Naive B cell (primary cell): ENCODE results near the gene ERC2. TPM values are rescaled to one million over a fixed set of nuclear protein-coding genes. Genes with fewer than 3 reads are reported as not detected.
A peak's percentile ranks its signal among the peaks of the same experiment; 100 is the strongest.

Experiments used
- ATAC-seq, 2 donors: fragments of 150-1000 bp; cut with Tn5 transposase; 2 replicates each; pipeline ENCODE4 v1.10.0; 2021; ENCODE audit warnings: low read depth in 2 of 2, mild to moderate bottlenecking in 2 of 2, moderate library complexity in 2 of 2
- DNase-seq: peaks from one replicate; pipeline ENCODE4 v3.0.0; 2022
- H3K27ac Mint-ChIP-seq, 6 donors: one replicate each; pipeline ENCODE4 v1.8.0; 2020 to 2022; ENCODE audit warnings: mild to moderate bottlenecking in 6 of 6, mixed read lengths in 6 of 6, moderate library complexity in 5 of 6, inconsistent platforms in 2 of 6
- H3K27me3 Mint-ChIP-seq, 3 donors: one replicate each; pipeline ENCODE4 v1.8.0; 2021 to 2022; ENCODE audit warnings: mixed read lengths in 3 of 3, mild to moderate bottlenecking in 1 of 3
- H3K36me3 Mint-ChIP-seq, 2 donors: one replicate each; pipeline ENCODE4 v1.8.0; 2020 to 2022; ENCODE audit warnings: mixed read lengths in 2 of 2, inconsistent platforms in 1 of 2, mild to moderate bottlenecking in 1 of 2
- H3K4me1 Mint-ChIP-seq, 3 donors: one replicate each; pipeline ENCODE4 v1.8.0; 2020 to 2022; ENCODE audit warnings: mixed read lengths in 3 of 3, inconsistent platforms in 1 of 3, mild to moderate bottlenecking in 1 of 3, moderate library complexity in 1 of 3
- H3K4me3 Mint-ChIP-seq, 8 donors: one replicate each; pipeline ENCODE4 v1.8.0; 2020 to 2022; ENCODE audit warnings: mild to moderate bottlenecking in 8 of 8, mixed read lengths in 8 of 8, moderate library complexity in 8 of 8, inconsistent platforms in 2 of 8
- H3K9me3 Mint-ChIP-seq, 7 donors: one replicate each; pipeline ENCODE4 v1.8.0; 2020 to 2022; ENCODE audit warnings: mixed read lengths in 7 of 7, mild to moderate bottlenecking in 5 of 7, inconsistent platforms in 2 of 7, moderate library complexity in 1 of 7
- polyA plus RNA-seq, 6 donors: library from polyadenylated mRNA; unstranded; fragments of 300-500 nt; fragmentation: Illumina TruSeq; gene quantifications; one replicate each; pipeline ENCODE4 v1.2.3, GENCODE V29; 2021; ENCODE audit warnings: low read depth in 6 of 6

ERC2 gene
- polyA plus RNA-seq, 6 donors from 2014 or later, result not detected

- ATAC-seq (no peak), DNase-seq (no peak)
- Mint-ChIP-seq H3K27me3 (peaks cover 54 to 74% (median 63%) of the 10 kb centered on the region in 3 donors), H3K4me1 (peaks cover 0 to 4% (median 0%) of the 10 kb centered on the region in 3 donors), H3K9me3 (peaks cover 0 to 9% (median 2%) of the 10 kb centered on the region in 7 donors), H3K4me3 (no peak overlapping the region), H3K36me3 (peaks cover 0 to 8% of the 10 kb centered on the region in 2 donors), H3K27ac (no peak overlapping the region)
These were observed 991.8 kb downstream of the ERC2 start for GRCh38 chr3:55476515-55476914.

- peaks cover 0 to 9% (median 2%) of the 10 kb centered on the region in 7 donors for H3K9me3 Mint-ChIP-seq
- peaks cover 40 to 52% (median 43%) of the 10 kb centered on the region in 3 donors for H3K27me3 Mint-ChIP-seq
- peaks cover 0 to 8% of the 10 kb centered on the region in 2 donors for H3K36me3 Mint-ChIP-seq
- H3K27ac Mint-ChIP-seq, result no peak overlapping the region
- ATAC-seq (no peak), DNase-seq (no peak)
- H3K4me1 Mint-ChIP-seq, result no peaks in the 10 kb centered on the region
- H3K4me3 Mint-ChIP-seq, result no peak overlapping the region
These were observed 994.0 kb downstream of the ERC2 start for GRCh38 chr3:55474213-55474632.

- DNase-seq, result no peak
- peak overlapping the region in 1 of 6 donors; percentile 16 for H3K27ac Mint-ChIP-seq
- H3K36me3 Mint-ChIP-seq, result peaks cover 0 to 8% of the 10 kb centered on the region in 2 donors
- H3K27me3 Mint-ChIP-seq, result peaks cover 39 to 52% (median 44%) of the 10 kb centered on the region in 3 donors
- H3K4me1 Mint-ChIP-seq, result no peaks in the 10 kb centered on the region
- H3K4me3 Mint-ChIP-seq, result no peak overlapping the region
- ATAC-seq, result no peak
- H3K9me3 Mint-ChIP-seq, result peaks cover 0 to 9% (median 2%) of the 10 kb centered on the region in 7 donors
These were observed 994.5 kb downstream of the ERC2 start for GRCh38 chr3:55473788-55474187.

- no peaks in the 10 kb centered on the region for H3K4me1 Mint-ChIP-seq
- peaks cover 0 to 8% of the 10 kb centered on the region in 2 donors for H3K36me3 Mint-ChIP-seq
- H3K4me3 Mint-ChIP-seq, result no peak overlapping the region
- no peak for DNase-seq
- ATAC-seq, result no peak
- H3K27ac Mint-ChIP-seq, result no peak overlapping the region
- peaks cover 28 to 39% (median 36%) of the 10 kb centered on the region in 3 donors for H3K27me3 Mint-ChIP-seq
- peaks cover 0 to 9% (median 2%) of the 10 kb centered on the region in 7 donors for H3K9me3 Mint-ChIP-seq
These were observed 996.6 kb downstream of the ERC2 start for GRCh38 chr3:55471522-55472280.

- peaks cover 0 to 9% (median 2%) of the 10 kb centered on the region in 7 donors for H3K9me3 Mint-ChIP-seq
These were observed 997.2 kb downstream of the ERC2 start for GRCh38 chr3:55471084-55471483.

GRCh38 chr3:55469957-55470526 lies 998.2 kb downstream of the ERC2 start:
- H3K4me1 Mint-ChIP-seq, result no peaks in the 10 kb centered on the region
- H3K4me3 Mint-ChIP-seq, result no peak overlapping the region
- no peak for DNase-seq
- no peak for ATAC-seq
- peaks cover 0 to 8% of the 10 kb centered on the region in 2 donors for H3K36me3 Mint-ChIP-seq
- H3K27ac Mint-ChIP-seq, result no peak overlapping the region
- H3K27me3 Mint-ChIP-seq, result peaks cover 19 to 29% (median 25%) of the 10 kb centered on the region in 3 donors
- peaks cover 0 to 9% (median 2%) of the 10 kb centered on the region in 7 donors for H3K9me3 Mint-ChIP-seq

More at GRCh38 chr3:55471084-55471483, 997.2 kb downstream of the ERC2 start:
- ATAC-seq (no peak), DNase-seq (no peak)
- H3K4me1 Mint-ChIP-seq, result no peaks in the 10 kb centered on the region
- H3K27ac Mint-ChIP-seq, result no peak overlapping the region
- H3K27me3 Mint-ChIP-seq, result peaks cover 22 to 33% (median 30%) of the 10 kb centered on the region in 3 donors
- H3K36me3 Mint-ChIP-seq, result peaks cover 0 to 8% of the 10 kb centered on the region in 2 donors
- H3K4me3 Mint-ChIP-seq, result no peak overlapping the region

- Mint-ChIP-seq H3K36me3 (no peaks in the 10 kb centered on the region), H3K27ac (no peak overlapping the region), H3K27me3 (peaks cover 8 to 22% (median 14%) of the 10 kb centered on the region in 3 donors), H3K9me3 (peaks cover 0 to 6% (median 2%) of the 10 kb centered on the region in 7 donors), H3K4me1 (no peaks in the 10 kb centered on the region), H3K4me3 (no peak overlapping the region)
- no peak for ATAC-seq
- no peak for DNase-seq
These were observed 1000.0 kb downstream of the ERC2 start for GRCh38 chr3:55468251-55468650.

GRCh38 chr3:55467099-55467498 lies 1001.2 kb downstream of the ERC2 start:
- no peak overlapping the region for H3K4me3 Mint-ChIP-seq
- no peak overlapping the region for H3K27ac Mint-ChIP-seq
- no peaks in the 10 kb centered on the region for H3K36me3 Mint-ChIP-seq
- H3K4me1 Mint-ChIP-seq, result no peaks in the 10 kb centered on the region
- peaks cover 2 to 13% (median 5%) of the 10 kb centered on the region in 3 donors for H3K27me3 Mint-ChIP-seq
- ATAC-seq, result no peak
- no peak for DNase-seq
- H3K9me3 Mint-ChIP-seq, result peaks cover 0 to 9% (median 4%) of the 10 kb centered on the region in 7 donors

- no peak for ATAC-seq
- DNase-seq, result no peak
- Mint-ChIP-seq H3K4me1 (no peaks in the 10 kb centered on the region), H3K4me3 (no peak overlapping the region), H3K27me3 (peaks cover 0 to 12% (median 0%) of the 10 kb centered on the region in 3 donors), H3K27ac (no peak overlapping the region), H3K36me3 (no peaks in the 10 kb centered on the region), H3K9me3 (peaks cover 0 to 7% (median 4%) of the 10 kb centered on the region in 7 donors)
These were observed 1001.7 kb downstream of the ERC2 start for GRCh38 chr3:55466526-55466925.

- no peaks in the 10 kb centered on the region for H3K4me1 Mint-ChIP-seq
- H3K27ac Mint-ChIP-seq, result no peak overlapping the region
- DNase-seq (no peak), ATAC-seq (no peak)
- peaks cover 0 to 12% (median 8%) of the 10 kb centered on the region in 7 donors for H3K9me3 Mint-ChIP-seq
- no peak overlapping the region for H3K4me3 Mint-ChIP-seq
- no peaks in the 10 kb centered on the region for H3K36me3 Mint-ChIP-seq
- H3K27me3 Mint-ChIP-seq, result peaks cover 0 to 3% (median 0%) of the 10 kb centered on the region in 3 donors
These were observed 1006.4 kb downstream of the ERC2 start for GRCh38 chr3:55461896-55462295.

GRCh38 chr3:55459838-55460237 lies 1008.4 kb downstream of the ERC2 start:
- ATAC-seq (no peak), DNase-seq (no peak)
- Mint-ChIP-seq H3K27ac (no peak overlapping the region), H3K4me1 (no peaks in the 10 kb centered on the region), H3K4me3 (peak overlapping the region in 1 of 8 donors; percentile 42), H3K36me3 (no peaks in the 10 kb centered on the region), H3K9me3 (peaks cover 0 to 12% (median 6%) of the 10 kb centered on the region in 7 donors), H3K27me3 (peaks cover 0 to 3% (median 0%) of the 10 kb centered on the region in 3 donors)
